C4-2B (cell line): Measurements from ENCODE around the gene HSF5.

Experiments
- ZFX ChIP-seq: fragments of 450-650 bp; IDR thresholded peaks from 2 replicates; pipeline ENCODE4 v1.6.1; 2017
- TF ChIP-seq, protein P1 (sequence below): fragments of 450-650 bp; conservative IDR thresholded peaks from 2 replicates; pipeline ENCODE4 v1.5.1; 2017; ENCODE audit warnings: mild to moderate bottlenecking

DNA sequence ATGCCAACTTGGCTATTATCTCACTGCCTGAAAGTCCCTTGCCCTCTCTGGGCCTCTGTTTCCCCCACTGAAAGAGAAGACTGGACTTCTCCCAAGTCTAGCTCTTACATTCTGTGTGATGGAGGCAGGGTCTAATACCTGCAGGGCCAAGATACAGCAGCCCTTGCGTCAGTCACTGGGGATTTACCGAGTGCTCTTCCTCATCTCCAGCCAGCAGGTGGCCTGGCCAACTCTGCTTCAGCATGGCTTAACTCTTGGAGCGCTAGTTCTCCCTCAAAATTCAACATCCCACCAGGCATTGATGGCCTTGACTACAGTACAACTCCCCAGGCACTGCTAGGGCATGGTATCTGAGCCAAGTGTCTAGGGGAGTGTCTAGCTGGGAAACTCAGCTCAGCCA, 46.1 kb upstream of the HSF5 start:
- TF ChIP-seq, protein P1, sequence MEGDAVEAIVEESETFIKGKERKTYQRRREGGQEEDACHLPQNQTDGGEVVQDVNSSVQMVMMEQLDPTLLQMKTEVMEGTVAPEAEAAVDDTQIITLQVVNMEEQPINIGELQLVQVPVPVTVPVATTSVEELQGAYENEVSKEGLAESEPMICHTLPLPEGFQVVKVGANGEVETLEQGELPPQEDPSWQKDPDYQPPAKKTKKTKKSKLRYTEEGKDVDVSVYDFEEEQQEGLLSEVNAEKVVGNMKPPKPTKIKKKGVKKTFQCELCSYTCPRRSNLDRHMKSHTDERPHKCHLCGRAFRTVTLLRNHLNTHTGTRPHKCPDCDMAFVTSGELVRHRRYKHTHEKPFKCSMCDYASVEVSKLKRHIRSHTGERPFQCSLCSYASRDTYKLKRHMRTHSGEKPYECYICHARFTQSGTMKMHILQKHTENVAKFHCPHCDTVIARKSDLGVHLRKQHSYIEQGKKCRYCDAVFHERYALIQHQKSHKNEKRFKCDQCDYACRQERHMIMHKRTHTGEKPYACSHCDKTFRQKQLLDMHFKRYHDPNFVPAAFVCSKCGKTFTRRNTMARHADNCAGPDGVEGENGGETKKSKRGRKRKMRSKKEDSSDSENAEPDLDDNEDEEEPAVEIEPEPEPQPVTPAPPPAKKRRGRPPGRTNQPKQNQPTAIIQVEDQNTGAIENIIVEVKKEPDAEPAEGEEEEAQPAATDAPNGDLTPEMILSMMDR = no peak
- no peak for TF ChIP-seq ZFX
